Measurements from ENCODE around the gene PIP4K2C.
"Not testable (repeated sequence)": the region's sequence is repeated elsewhere in the genome, so short reads cannot be mapped to it uniquely, and the experiment has no call there.

Gene PIP4K2C

GRCh38 chr12:57641699-57642442, 50.9 kb downstream of the PIP4K2C start:
- no peak for DNase-seq

GRCh38 chr12:57645990-57646658, 55.1 kb downstream of the PIP4K2C start:
- not testable (repeated sequence) for DNase-seq

DNA sequence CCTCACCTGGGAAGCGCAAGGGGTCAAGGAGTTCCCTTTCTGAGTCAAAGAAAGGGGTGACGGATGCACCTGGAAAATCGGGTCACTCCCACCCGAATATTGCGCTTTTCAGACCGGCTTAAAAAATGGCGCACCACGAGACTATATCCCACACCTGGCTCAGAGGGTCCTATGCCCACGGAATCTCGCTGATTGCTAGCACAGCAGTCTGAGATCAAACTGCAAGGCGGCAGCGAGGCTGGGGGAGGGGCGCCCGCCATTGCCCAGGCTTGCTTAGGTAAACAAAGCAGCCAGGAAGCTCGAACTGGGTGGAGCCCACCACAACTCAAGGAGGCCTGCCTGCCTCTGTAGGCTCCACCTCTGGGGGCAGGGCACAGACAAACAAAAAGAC, 55.7 kb downstream of the PIP4K2C start:
- not testable (repeated sequence) for DNase-seq

All from activated T-cell treated with anti-CD3 and anti-CD28 coated beads, Interleukin-2, amount 50 U/mL, for 48 hours (primary cell).